OCI-M2 (cell line): ENCODE results near the gene HBE1.
"Not testable (repeated sequence)": the region's sequence is repeated elsewhere in the genome, so short reads cannot be mapped to it uniquely, and the experiment has no call there.

ENCODE experiments used
- DNase-seq: peaks from one replicate; lab custom pipeline; 2025; ENCODE audit not compliant: unreplicated experiment; lab: John Stamatoyannopoulos, UW

The HBE1 gene

DNA sequence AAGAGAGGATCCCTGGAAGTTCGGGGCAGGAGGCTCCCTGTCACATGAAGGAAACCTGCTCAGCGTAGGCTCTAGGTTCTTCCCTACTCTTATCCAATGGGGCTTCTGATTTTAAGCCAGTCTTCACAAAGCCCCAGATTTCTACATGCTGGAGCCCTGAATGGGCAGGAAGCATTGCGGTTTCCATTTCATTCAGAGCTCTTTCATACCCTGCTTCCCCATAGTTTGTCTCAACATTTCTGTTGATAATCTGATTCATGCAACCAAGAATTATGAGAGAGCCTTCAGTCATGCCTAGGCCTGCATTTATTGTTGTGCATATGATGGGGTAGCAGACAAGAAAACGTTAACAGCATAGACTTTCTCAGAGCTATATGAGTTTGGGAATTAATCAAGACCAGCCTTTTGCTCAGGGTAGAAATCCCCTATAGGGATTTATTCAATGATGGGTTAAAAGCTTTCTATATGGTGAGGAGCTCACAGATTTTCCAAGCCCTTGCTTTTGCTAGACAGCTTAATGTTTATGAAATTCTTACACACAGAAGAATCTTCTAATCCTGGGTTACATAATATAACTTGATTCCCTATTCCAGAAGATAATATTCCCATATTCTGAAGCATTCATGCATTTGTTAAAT, 16.1 kb upstream of the HBE1 start:
- DNase-seq: no peak

DNA sequence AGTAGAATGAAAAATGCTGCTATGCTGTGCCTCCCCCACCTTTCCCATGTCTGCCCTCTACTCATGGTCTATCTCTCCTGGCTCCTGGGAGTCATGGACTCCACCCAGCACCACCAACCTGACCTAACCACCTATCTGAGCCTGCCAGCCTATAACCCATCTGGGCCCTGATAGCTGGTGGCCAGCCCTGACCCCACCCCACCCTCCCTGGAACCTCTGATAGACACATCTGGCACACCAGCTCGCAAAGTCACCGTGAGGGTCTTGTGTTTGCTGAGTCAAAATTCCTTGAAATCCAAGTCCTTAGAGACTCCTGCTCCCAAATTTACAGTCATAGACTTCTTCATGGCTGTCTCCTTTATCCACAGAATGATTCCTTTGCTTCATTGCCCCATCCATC, 14.9 kb upstream of the HBE1 start:
- peak; percentile 63 for DNase-seq

DNA sequence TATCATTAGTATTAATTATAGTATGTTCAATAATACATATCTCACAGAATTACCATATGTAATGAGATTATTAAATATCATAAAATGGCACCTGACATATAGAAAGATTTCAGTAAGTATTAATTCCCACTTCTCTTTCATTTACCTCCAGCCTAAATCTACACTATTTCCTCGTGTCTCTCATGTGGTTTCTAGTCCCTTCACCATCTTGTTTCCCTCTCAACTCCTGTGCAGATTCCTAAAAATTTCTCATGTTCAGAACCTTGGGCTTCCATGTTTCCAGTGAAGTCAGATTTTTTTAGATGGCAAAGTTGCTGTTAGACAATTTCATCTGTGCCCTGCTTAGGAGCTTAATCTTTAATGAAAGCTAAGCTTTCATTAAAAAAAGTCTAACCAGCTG, 14.1 kb upstream of the HBE1 start:
- no peak for DNase-seq

DNA sequence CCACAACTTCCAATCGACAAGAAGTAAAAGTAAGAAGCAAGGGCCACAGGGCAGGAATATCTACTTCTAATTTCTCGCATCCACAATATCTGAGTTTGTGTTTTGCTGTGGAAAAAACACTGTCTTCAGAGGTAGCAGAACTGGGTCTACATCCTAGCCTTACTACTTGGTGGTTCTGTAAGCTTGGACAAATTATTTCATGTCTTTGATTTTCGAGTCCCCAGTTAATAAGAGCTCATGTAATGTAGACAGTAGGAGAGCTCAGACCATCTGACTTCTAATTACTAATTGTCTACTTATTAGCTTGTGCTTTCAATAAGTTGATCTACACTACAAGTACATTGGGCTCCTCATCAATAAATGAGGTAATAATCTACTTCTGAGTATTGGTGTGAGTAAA, 13.3 kb upstream of the HBE1 start:
- no peak for DNase-seq

DNA sequence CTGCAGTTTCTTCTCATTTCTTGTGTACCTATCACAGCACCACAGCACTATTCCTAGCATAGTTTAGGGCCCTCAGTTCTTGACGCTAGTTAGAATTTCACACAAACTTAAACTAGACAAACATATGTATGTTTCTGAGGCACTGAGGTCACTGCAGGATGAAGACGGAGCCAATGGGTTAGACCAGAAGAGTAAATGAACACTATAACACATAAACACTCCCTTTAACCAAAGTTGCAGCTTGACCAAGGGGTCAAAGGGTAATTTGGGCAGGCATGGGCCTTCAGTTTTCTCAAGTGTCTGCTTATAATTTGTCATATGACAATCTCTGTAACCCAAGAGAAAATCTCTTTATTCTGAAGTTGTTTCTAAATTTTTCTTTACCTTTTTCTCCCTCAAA, 12.9 kb upstream of the HBE1 start:
- no peak for DNase-seq

DNA sequence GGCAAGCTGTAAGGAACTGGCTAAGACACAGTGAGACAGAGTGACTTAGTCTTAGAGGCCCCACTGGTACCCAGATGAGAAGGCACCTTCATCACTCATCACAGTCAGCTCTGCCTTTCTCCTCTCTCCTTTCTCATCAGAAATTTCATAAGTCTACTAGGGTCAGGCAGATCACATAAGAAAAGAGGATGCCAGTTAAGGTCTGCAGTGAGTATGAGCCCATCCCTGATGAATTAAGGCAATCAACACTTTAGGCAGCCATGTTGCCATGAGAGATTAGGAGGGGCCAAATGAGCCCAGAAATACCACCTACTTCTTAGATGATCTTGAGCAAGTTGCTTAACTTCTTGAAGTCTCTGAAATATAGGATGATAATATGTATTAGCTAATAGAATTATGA, 11.9 kb upstream of the HBE1 start:
- no peak for DNase-seq

DNA sequence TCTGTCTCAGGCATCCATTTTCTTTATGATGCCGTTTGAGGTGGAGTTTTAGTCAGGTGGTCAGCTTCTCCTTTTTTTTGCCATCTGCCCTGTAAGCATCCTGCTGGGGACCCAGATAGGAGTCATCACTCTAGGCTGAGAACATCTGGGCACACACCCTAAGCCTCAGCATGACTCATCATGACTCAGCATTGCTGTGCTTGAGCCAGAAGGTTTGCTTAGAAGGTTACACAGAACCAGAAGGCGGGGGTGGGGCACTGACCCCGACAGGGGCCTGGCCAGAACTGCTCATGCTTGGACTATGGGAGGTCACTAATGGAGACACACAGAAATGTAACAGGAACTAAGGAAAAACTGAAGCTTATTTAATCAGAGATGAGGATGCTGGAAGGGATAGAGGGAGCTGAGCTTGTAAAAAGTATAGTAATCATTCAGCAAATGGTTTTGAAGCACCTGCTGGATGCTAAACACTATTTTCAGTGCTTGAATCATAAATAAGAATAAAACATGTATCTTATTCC, 10.9 kb upstream of the HBE1 start:
- peak; percentile 89 for DNase-seq

DNA sequence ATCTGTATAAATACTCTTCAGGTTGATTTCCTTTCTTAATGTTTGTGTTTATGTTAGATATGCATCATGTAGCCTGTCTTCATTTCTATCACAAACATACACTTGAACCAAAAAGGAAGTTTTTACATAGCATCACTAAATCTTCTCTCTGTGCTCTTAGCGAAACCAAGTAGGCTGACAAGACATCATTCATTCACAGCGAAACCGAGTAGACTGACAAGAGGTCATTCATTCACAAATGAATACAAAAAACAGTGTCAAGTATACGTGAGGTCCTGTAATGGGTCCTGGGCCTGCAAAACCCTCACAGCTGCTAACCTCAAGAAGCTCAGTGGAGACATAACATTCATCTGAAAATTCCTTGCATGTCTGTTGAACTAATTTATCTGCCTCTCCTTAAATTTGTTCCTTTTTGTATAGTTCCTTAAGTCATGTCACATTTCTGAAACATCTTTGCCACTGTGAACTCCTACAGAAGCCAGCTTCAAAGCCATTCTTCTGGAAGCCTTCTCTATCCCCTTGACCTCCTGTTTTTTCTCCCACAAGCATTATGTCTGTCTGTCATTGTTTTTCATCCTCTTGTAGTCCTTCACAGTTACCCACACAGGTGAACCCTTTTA, 9.8 kb upstream of the HBE1 start:
- no peak for DNase-seq

DNA sequence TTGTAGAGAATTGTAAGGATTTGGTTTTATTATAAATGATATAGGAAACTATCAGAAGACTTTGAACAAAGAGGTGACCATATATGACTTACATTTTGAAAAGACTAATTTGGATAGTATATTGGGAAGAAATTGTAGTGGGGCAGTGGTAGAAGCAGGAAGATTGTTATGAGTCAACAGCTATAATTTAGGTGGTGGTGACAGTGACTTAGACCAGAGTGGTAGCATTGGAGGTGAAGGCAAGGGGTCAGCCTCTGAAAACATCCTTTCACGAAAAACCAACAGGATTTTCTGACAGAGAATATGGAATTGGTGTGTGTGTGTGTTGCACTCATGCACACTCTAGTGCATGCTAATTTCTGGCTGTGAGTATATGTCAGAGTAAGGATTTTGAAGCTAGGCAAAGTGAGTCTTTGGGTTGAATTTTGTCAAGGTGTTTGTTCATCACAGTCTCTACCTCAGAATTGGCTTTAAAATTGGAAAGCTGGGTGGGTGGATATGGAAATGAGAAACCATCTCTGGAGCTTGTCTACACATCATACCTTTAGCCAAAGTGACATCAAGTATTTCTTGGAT, 8.2 kb upstream of the HBE1 start:
- no peak for DNase-seq

DNA sequence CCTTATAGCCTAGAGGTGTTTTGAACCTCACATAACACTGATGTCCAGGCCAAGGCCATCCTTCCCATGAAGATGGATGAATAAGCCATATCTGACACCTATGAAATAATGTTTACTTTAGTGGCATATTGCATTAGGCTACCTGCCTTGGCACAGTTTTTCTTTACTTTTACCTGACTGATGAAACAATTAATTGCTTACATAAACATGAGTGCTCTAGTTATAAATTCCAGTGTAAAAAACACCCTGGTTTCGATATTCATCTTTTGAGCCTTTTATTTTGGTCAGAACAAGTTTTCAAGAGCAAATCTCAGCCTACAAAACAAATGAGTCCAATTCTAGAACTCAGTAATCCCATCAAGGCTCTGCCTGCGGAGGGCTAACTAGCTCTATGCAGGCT, 7.0 kb upstream of the HBE1 start:
- DNase-seq: no peak

DNA sequence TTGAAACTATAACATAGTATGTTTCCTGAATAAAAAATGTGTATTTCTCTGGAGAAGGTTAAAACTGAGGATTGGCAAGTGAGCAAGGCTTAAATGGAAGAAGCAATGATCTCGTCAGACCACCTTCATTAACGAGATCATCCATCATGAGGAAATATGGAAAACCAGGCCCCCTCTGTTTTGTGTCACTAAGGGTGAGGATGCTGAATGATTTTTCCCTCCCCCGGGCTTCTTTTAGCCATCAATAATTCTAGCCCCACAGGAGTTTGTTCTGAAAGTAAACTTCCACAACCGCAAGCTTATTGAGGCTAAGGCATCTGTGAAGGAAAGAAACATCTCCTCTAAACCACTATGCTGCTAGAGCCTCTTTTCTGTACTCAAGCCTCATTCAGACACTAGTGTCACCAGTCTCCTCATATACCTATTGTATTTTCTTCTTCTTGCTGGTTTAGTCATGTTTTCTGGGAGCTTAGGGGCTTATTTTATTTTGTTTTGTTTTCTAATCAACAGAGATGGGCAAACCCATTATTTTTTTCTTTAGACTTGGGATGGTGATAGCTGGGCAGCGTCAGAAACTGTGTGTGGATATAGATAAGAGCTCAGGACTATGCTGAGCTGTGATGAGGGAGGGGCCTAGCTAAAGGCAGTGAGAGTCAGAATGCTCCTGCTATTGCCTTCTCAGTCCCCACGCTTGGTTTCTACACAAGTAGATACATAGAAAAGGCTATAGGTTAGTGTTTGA, 5.8 kb upstream of the HBE1 start:
- peak; percentile 77 for DNase-seq

DNA sequence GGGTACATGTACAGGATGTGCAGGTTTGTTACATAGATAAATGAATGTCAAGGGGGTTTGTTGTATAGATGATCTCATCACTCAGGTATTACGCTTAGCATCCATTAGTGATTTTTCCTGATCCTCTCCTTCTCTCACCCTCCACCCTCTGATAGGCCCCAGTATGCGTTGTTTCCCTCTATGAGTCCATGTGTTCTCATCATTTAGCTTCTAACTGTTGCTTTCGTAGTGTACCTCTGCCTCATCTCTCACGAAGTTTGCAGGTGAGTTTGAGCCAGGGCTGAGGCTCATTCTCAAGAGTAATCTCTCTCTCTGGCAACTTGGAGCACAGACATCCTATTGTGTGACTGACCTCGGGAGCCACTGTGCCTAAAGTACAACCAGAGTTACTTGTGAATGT, 4.7 kb upstream of the HBE1 start:
- no peak for DNase-seq

DNA sequence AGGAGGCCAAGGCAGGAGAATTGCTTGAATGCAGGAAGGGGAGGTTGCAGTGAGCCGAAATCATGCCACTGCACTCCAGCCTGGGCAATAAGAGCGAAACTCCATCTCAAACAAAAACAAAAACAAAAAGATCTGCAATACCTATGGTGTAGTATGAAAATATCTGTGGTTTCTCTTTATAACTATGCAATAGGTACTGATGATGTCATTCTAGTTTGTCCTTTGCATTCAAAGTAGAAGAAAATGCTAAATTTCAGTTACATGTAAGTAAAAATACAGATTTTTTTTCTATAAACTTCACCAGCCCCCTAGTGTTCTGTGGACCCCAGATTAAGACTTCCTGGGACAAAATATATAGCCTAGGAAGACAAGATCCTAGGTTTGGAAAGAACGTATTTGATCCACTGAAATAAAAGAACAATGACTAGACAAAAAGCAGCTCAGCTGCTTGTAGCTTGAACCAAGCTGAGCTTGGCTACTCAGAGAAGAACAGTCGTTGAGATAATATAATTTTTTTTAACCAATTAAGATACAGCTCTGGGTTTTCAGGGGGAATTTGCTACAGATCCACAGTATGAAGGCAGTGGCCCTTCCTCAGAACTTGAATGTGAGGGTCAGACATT, 2.8 kb upstream of the HBE1 start:
- DNase-seq: no peak

DNA sequence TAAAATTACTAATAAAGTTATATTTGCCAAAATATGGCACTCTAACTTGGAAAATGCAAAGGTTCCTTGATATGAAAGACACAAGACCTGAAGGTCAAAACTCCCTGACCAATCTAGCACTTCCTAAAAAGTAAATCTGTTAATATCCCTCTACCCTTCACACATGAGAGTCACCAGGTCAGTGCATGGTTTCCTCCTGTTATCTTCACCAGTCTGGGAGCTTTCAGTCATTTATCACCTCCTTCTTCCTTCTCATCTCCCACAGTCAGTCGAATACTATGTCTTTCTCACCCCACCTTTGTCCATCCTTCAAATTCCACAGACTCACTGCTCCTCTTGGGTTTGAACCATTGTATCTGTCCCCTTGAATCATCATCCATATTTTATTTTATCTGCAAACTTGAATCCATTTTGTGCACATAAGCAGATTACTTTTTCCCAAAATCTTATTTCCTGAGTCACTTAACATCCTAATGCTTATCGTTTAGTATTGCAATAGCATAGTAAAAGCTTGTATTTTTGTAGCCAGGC, 2.6 kb downstream of the HBE1 start:
- DNase-seq: no peak

DNA sequence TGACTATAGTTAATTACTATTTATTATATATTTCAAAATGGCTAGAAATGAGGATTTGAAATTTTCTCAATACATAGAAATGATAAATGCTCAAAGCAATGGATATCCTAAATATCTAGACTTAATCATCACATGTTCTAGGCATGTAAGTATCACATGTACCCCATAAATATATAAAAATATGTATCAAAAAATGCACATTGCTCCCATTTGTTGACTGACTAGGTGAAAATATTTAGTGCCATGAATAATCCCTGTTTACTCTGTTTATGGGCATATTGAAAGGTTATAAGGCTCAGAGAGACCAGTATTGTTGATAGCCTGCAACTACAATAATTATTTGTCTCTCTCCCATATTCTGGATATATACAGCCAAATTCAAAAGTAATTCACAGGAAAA, 3.1 kb downstream of the HBE1 start:
- no peak for DNase-seq

DNA sequence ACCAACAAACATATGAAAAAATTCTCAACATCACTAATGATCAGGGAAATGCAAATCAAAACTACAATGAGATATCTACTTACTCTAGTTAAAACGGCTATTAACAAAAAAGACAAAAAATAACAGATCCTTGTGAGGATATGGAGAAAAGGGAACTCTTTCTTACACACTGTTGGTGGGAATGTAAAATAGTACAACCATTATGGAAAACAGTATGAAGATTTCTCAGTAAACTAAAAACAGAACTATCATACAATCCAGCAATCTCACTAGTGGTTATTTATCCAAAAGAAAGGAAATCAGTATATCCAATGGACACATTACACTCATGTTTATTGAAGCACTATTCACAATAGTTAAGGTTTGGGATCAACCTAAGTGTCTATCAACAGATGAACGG, 3.9 kb downstream of the HBE1 start:
- no peak for DNase-seq

DNA sequence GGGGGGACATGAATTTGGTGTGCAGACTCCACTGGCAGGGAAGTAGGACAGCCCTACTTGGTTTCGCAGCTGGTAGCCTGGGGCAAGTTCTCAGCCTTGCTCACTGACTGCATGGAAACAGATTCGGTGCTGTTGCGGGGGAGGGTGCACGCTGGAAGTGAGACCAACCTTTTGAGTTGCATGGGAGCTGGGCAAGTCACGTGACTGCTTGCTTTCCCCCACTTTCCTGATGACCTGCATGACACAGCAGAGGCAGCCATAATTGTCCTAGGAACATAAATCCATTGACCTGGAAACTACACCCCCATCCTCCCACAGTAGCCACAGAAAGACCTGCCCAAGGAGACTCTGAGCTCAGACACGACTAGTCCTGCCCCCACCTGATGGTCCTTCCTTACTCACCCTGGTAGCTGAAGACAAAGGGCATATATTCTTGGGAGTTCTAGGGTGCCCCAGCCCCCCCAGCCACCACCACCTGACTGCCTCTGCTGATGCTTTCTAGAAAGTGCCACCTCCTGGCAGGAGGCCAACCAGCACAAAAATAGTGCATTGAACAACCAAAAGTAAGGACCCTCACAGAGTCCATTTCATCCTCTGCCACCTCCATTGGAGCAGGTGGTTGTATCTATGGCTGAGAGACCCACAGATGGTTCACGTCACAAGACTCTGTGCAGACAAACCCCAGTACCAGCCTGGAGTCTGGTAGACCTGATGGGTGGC, 11.0 kb downstream of the HBE1 start:
- DNase-seq: no peak

DNA sequence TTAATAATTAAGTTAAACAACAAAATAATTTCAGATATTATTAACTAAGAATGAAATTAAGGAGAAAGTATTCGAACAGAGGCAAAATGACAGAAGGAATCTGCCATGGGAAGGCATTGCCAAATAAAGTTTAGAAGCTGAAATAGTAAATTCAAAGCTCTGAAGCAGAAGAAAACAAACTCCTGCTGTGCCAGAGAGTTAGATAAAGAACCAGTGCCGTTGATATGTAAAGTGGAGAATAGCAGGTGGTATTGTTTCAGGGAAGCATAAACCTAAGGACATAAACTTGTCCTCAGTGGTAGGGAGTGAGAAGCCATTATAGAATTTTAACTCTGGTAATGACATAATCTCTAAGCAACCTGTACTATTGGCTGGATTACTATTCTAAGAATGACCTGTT, 12.4 kb downstream of the HBE1 start:
- no peak for DNase-seq

DNA sequence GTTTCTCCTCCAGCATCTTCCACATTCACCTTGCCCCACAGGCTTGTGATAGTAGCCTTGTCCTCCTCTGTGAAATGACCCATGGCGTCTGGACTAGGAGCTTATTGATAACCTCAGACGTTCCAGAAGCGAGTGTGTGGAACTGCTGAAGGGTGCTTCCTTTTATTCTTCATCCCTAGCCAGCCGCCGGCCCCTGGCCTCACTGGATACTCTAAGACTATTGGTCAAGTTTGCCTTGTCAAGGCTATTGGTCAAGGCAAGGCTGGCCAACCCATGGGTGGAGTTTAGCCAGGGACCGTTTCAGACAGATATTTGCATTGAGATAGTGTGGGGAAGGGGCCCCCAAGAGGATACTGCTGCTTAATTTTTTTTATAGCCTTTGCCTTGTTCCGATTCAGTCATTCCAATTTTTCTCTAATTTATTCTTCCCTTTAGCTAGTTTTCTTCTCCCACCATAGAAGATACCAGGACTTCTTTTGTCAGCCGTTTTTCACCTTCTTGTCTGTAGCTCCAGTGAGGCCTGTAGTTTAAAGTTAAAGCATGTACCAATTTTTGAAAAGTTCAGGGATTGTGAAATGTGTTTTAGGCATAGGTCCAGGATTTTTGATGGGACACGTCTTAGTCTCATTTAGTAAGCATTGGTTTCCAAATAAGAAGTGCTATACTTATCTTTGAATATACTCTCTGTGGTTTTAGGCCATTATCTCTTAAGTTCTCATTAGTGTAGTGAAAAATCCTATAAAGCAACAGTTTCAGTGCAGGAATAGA, 14.9 kb downstream of the HBE1 start, which contains the start of gene HBG2:
Gene HBG2, minus strand, starts transcription at position 136 of the 768 bp plus-strand sequence. Its CDS starts 53 bp downstream, at position 83.
- DNase-seq: not testable (repeated sequence)

DNA sequence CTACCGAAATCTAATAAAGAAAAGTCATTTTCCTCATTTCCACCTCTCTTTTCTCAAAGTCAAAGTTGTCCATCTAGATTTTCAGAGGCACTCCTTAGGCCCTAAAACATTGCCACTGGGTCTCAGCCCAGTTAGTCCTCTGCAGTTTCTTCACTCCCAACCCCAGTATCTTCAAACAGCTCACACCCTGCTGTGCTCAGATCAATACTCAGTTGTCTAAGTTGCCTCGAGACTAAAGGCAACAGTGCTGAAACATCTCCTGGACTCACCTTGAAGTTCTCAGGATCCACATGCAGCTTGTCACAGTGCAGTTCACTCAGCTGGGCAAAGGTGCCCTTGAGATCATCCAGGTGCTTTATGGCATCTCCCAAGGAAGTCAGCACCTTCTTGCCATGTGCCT, 15.7 kb downstream of the HBE1 start:
- DNase-seq: not testable (repeated sequence)
